K562 (cell line): ENCODE results near the gene TRIM69. TPM values are rescaled to one million over a fixed set of nuclear protein-coding genes. Genes with fewer than 3 reads are reported as not detected.

ENCODE experiments used
- ARNT ChIP-seq, 2 experiments: fragments of 450-650 bp; IDR thresholded peaks; 2 replicates each; pipeline ENCODE4 v1.6.1; 2016; ENCODE audit warnings: mild to moderate bottlenecking in 1 of 2
- CSDE1 ChIP-seq, 2 experiments: fragments of 450-650 bp; IDR thresholded peaks; 2 replicates each; pipeline ENCODE4 v1.6.1; 2016; ENCODE audit warnings: mild to moderate bottlenecking in 1 of 2
- DPF2 ChIP-seq: fragments of 450-650 bp; IDR thresholded peaks from 2 replicates; pipeline ENCODE4 v1.6.1; 2016
- FOSL1 ChIP-seq: fragments of 200-800 bp; sonication (Bioruptor generic); conservative IDR thresholded peaks from 2 replicates; pipeline ENCODE4 v1.6.1; 2016; ENCODE audit warnings: missing genetic modification characterization, missing compliant biosample characterization
- FOXP1 ChIP-seq: sonication (generic); formaldehyde crosslinking; IDR thresholded peaks from 2 replicates; pipeline ENCODE4 v1.8.0; 2022; ENCODE audit warnings: mild to moderate bottlenecking, missing genetic modification reagents
- L3MBTL2 ChIP-seq: fragments of 450-650 bp; IDR thresholded peaks from 2 replicates; pipeline ENCODE4 v1.6.1; 2016; ENCODE audit warnings: mild to moderate bottlenecking, moderate library complexity
- MAFF ChIP-seq: IDR thresholded peaks from 2 replicates; pipeline ENCODE4 v1.6.1; 2012; ENCODE audit warnings: low read length, improper control_type of control experiment
- MCM3 ChIP-seq: fragments of 450-650 bp; IDR thresholded peaks from 2 replicates; pipeline ENCODE4 v1.6.1; 2016
- MNT ChIP-seq, 2 experiments: fragments of 450-650 bp; conservative IDR thresholded peaks; 2 replicates each; pipeline ENCODE4 v1.6.1; 2017; ENCODE audit warnings: mild to moderate bottlenecking in 2 of 2, moderate library complexity in 2 of 2
- NCOA4 ChIP-seq: fragments of 450-650 bp; IDR thresholded peaks from 2 replicates; pipeline ENCODE4 v1.6.1; 2018; ENCODE audit warnings: mild to moderate bottlenecking; ENCODE audit not compliant: partially characterized antibody
- RHOXF2B ChIP-seq: fragments of 250-450 bp; sonication (Bioruptor Pico); conservative IDR thresholded peaks from 2 replicates; pipeline ENCODE4 v1.5.1; 2021
- SIN3A ChIP-seq, 2 experiments: fragments of 150-350 bp in 1 of 2; IDR thresholded peaks; 2 replicates each; pipeline ENCODE4 v1.6.1; 2011 to 2016; ENCODE audit warnings: borderline replicate concordance in 2 of 2, low read depth in 2 of 2, low read length in 2 of 2, mild to moderate bottlenecking in 2 of 2, moderate library complexity in 2 of 2; ENCODE audit not compliant: control insufficient read depth in 1 of 2
- SOX6 ChIP-seq: fragments of 450-650 bp; IDR thresholded peaks from 2 replicates; pipeline ENCODE4 v1.6.1; 2014; ENCODE audit warnings: mild to moderate bottlenecking
- SPI1 ChIP-seq: IDR thresholded peaks from 2 replicates; pipeline ENCODE4 v1.6.1; 2011; ENCODE audit warnings: low read depth, low read length, control low read depth, borderline replicate concordance
- TARDBP ChIP-seq: fragments of 450-650 bp; IDR thresholded peaks from 2 replicates; pipeline ENCODE4 v1.6.1; 2016
- TCF7 ChIP-seq: sonication (generic); IDR thresholded peaks from 2 replicates; pipeline ENCODE4 v1.6.1; 2016; ENCODE audit warnings: antibody characterized with exemption, borderline replicate concordance
- VEZF1 ChIP-seq: fragments of 200-800 bp; sonication (Bioruptor generic); IDR thresholded peaks from 2 replicates; pipeline ENCODE4 v1.6.1; 2017; ENCODE audit warnings: missing genetic modification characterization, missing compliant biosample characterization
- ZBTB17 ChIP-seq: fragments of 450-650 bp; formaldehyde crosslinking; IDR thresholded peaks from 2 replicates; pipeline ENCODE4 v1.4.0; 2020; ENCODE audit warnings: mild to moderate bottlenecking
- ZNF133 ChIP-seq: fragments of 250-450 bp; sonication (Bioruptor Pico); IDR thresholded peaks from 2 replicates; pipeline ENCODE4 v1.4.0; 2020; ENCODE audit warnings: mild to moderate bottlenecking
- ZNF282 ChIP-seq: sonication (generic); formaldehyde crosslinking; IDR thresholded peaks from 2 replicates; pipeline ENCODE4 v1.8.1; 2023; ENCODE audit warnings: missing genetic modification reagents
- ZNF551 ChIP-seq: fragments of 250-450 bp; sonication (Bioruptor Pico); IDR thresholded peaks from 2 replicates; pipeline ENCODE4 v1.5.0; 2021; ENCODE audit warnings: mild to moderate bottlenecking, moderate library complexity
- ZNF644 ChIP-seq: fragments of 200-800 bp; sonication (Bioruptor generic); IDR thresholded peaks from 2 replicates; pipeline ENCODE4 v1.6.1; 2016; ENCODE audit warnings: low read depth, missing genetic modification characterization, missing compliant biosample characterization
- polyA plus RNA-seq, 8 experiments: library from polyadenylated mRNA; depleted of rRNA in 4 of 8; stranded (reverse) in 5 of 8; unstranded in 3 of 8; fragments of >200 nt; fragmentation: Nextera tagmentation in 2 of 8; fragmentation: Illumina TruSeq in 1 of 8; extraction: Ambion mirVana in 2 of 8; extraction: Trizol in 1 of 8; gene quantifications; 2 replicates each; pipeline versions ENCODE4 v1.2.1 to v1.2.3, GENCODE V29; 2011 to 2014; ENCODE audit warnings: inconsistent platforms in 1 of 8, missing spikeins in 1 of 8
- total RNA-seq, 7 experiments: library from RNA; depleted of rRNA in 6 of 7; stranded (reverse); fragments of >200 nt in 6 of 7; fragmentation: Illumina TruSeq in 2 of 7; extraction: Trizol in 2 of 7; gene quantifications; 2 replicates each; pipeline versions ENCODE4 v1.2.1 to v1.2.3, GENCODE V29; 2011 to 2021; ENCODE audit warnings: low replicate concordance in 1 of 7
- TF ChIP-seq, protein P1 (sequence below): fragments of 250-450 bp; sonication (Bioruptor Pico); IDR thresholded peaks from 2 replicates; pipeline ENCODE4 v1.5.0; 2020; ENCODE audit warnings: mild to moderate bottlenecking
- TF ChIP-seq, protein P2 (sequence below): fragments of 450-650 bp; conservative IDR thresholded peaks from 2 replicates; pipeline ENCODE4 v1.6.1; 2016; ENCODE audit warnings: missing genetic modification characterization, low read depth, mild to moderate bottlenecking, missing compliant biosample characterization, moderate library complexity

Gene TRIM69
- total and polyA plus RNA-seq, 9 of the 15 experiments (the other 6 are each of a cell fraction or from before 2014, with no cell fraction given), result 1.0 to 4.3 (median 2.3) TPM

DNA sequence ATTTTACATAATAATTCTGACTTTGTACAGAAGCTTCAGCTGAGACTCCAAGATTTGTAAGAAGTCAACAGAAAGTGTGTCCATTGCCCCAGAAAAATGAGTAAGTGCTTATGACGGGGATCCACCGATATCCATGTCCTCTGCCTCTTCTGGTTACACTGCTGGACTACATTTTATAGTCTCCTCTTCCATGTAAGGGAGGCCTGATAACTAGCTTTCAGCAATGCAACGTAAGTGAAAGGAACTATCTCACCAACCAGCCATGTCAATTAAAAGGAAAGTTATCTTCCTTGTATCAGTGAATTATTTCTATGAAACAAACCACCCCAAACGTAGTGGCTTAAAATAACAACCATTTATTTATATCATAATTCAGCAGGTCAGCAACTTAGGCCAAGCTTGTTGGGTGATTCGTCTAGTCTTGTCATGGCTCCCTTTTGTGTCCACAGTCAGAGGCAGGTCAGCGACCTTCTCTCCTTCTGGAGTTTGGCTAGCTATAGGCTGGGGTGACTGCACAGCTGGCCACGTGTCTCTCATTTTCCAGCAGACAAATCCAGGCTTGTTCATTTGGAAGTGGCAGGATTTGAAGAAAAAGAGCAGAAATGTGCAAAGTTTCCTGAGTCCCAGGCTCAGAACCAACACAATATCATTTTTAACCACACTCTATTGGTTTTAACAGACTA lies 44.9 kb downstream of the TRIM69 start (continued):
- no peak for TF ChIP-seq SPI1
- no peak for TF ChIP-seq NCOA4
- TF ChIP-seq SIN3A (IDR thresholded peaks at IDR 0.05; ENCODE audit: borderline replicate concordance in 2 of 2, control insufficient read depth in 1 of 2, low read depth in 2 of 2, low read length in 2 of 2), result no peak
- no peak for TF ChIP-seq TCF7
- TF ChIP-seq, protein P1, sequence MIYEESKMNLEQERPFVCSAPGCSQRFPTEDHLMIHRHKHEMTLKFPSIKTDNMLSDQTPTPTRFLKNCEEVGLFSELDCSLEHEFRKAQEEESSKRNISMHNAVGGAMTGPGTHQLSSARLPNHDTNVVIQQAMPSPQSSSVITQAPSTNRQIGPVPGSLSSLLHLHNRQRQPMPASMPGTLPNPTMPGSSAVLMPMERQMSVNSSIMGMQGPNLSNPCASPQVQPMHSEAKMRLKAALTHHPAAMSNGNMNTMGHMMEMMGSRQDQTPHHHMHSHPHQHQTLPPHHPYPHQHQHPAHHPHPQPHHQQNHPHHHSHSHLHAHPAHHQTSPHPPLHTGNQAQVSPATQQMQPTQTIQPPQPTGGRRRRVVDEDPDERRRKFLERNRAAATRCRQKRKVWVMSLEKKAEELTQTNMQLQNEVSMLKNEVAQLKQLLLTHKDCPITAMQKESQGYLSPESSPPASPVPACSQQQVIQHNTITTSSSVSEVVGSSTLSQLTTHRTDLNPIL, result no peak
- TF ChIP-seq ZNF282 (CRISPR knock-in tag), result no peak
- TF ChIP-seq TARDBP, result no peak
- TF ChIP-seq CSDE1 (IDR thresholded peaks at IDR 0.05), result no peak
- no peak for TF ChIP-seq VEZF1 (CRISPR knock-in tag)
- TF ChIP-seq, protein P2, sequence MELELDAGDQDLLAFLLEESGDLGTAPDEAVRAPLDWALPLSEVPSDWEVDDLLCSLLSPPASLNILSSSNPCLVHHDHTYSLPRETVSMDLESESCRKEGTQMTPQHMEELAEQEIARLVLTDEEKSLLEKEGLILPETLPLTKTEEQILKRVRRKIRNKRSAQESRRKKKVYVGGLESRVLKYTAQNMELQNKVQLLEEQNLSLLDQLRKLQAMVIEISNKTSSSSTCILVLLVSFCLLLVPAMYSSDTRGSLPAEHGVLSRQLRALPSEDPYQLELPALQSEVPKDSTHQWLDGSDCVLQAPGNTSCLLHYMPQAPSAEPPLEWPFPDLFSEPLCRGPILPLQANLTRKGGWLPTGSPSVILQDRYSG (tag), result peak; percentile 55; the same call in 1 of the 2 replicates
- no peak for TF ChIP-seq ARNT (IDR thresholded peaks at IDR 0.05)
- TF ChIP-seq MAFF, result no peak
- no peak for TF ChIP-seq ZNF133
- TF ChIP-seq ZNF551, result no peak
- TF ChIP-seq SOX6, result 0 out of 2 replicates have a peak, but pooled peaks have one; percentile 3
- TF ChIP-seq DPF2, result peak; percentile 37; the same call in 1 of the 2 replicates
- TF ChIP-seq MNT (conservative IDR thresholded peaks at IDR 0.05), result 0 out of 4 replicates have a peak, but pooled peaks of 1 of the 2 experiments have one; percentile 19
- peak; percentile 21; the same call in 1 of the 2 replicates for TF ChIP-seq L3MBTL2
- no peak for TF ChIP-seq ZNF644 (tag)
- TF ChIP-seq ZBTB17 (CRISPR knock-in tag), result no peak
- TF ChIP-seq MCM3, result no peak
- no peak for TF ChIP-seq RHOXF2B
- 0 out of 2 replicates have a peak, but pooled peaks have one; percentile 27 for TF ChIP-seq FOSL1 (tag)
- no peak for TF ChIP-seq FOXP1
